Fibroblast of skin of scalp (primary cell): ENCODE results near the gene NUTM2G.
"Not testable (repeated sequence)": the region's sequence is repeated elsewhere in the genome, so short reads cannot be mapped to it uniquely, and the experiment has no call there.

Experiments
- DNase-seq: peaks from one replicate; pipeline ENCODE4 v3.0.0-alpha.2; 2013

The NUTM2G gene

GRCh38 chr9:96949346-96949745 is 20.7 kb downstream of the NUTM2G start:
- DNase-seq: not testable (repeated sequence)

GRCh38 chr9:96950539-96950938 is 21.9 kb downstream of the NUTM2G start:
- DNase-seq: not testable (repeated sequence)

GRCh38 chr9:96967591-96967990 is 38.9 kb downstream of the NUTM2G start:
- DNase-seq: not testable (repeated sequence)

- not testable (repeated sequence) for DNase-seq
Measured at GRCh38 chr9:96972552-96972951, 43.9 kb downstream of the NUTM2G start.

- DNase-seq: not testable (repeated sequence)
Measured at GRCh38 chr9:96974037-96974436, 45.4 kb downstream of the NUTM2G start.

GRCh38 chr9:96983496-96984122 is 55.0 kb downstream of the NUTM2G start:
- DNase-seq: not testable (repeated sequence)

GRCh38 chr9:96984139-96984538 is 55.5 kb downstream of the NUTM2G start:
- not testable (repeated sequence) for DNase-seq

- not testable (repeated sequence) for DNase-seq
Measured at GRCh38 chr9:96984887-96985286, 56.2 kb downstream of the NUTM2G start.
